Measurements from ENCODE around the gene TMEM121.
A peak's percentile ranks its signal among the peaks of the same experiment; 100 is the strongest.

The TMEM121 gene

GRCh38 chr14:105484069-105484996 is 42.0 kb upstream of the TMEM121 start:
- DNase-seq (ENCODE audit: low spot score in 2 of 2), result no peak
- Histone ChIP-seq H3K9me3 (no peaks in the 10 kb centered on the region), H3K27me3 (ENCODE audit: low read depth) (peaks cover 14% of the 10 kb centered on the region), H3K4me1 (peaks cover 20% of the 10 kb centered on the region), H3K36me3 (replicated peaks) (no peaks in the 10 kb centered on the region), H3K4me3 (no peak overlapping the region)
- in situ Hi-C loops (cut with MboI; ENCODE audit: low sequenced_read_pairs), result no loop called here

- in situ Hi-C loops (cut with MboI; ENCODE audit: low sequenced_read_pairs), result no loop called here
- DNase-seq (ENCODE audit: low spot score in 2 of 2), result no peak
- Histone ChIP-seq H3K27me3 (ENCODE audit: low read depth) (peaks cover 7% of the 10 kb centered on the region), H3K4me1 (peaks cover 23% of the 10 kb centered on the region), H3K36me3 (replicated peaks) (no peaks in the 10 kb centered on the region), H3K9me3 (no peaks in the 10 kb centered on the region), H3K4me3 (no peak overlapping the region)
These were observed 41.4 kb upstream of the TMEM121 start for GRCh38 chr14:105484997-105485393.

- H3K4me3 ChIP-seq, result no peak overlapping the region
- peaks cover 20% of the 10 kb centered on the region for H3K4me1 ChIP-seq
- no peaks in the 10 kb centered on the region for H3K36me3 ChIP-seq (replicated peaks)
- in situ Hi-C loops (cut with MboI; ENCODE audit: low sequenced_read_pairs), result no loop called here
- peak; percentile 42 to 78 for DNase-seq (ENCODE audit: low spot score in 2 of 2)
- H3K27me3 ChIP-seq (ENCODE audit: low read depth), result no peaks in the 10 kb centered on the region
- H3K9me3 ChIP-seq, result no peaks in the 10 kb centered on the region
These were observed 40.6 kb upstream of the TMEM121 start for GRCh38 chr14:105485739-105486162.

- peaks cover 14% of the 10 kb centered on the region for H3K4me1 ChIP-seq
- no peak within 1 kb of the TSS for H3K4me3 ChIP-seq
- DNase-seq (ENCODE audit: low spot score in 2 of 2), result no peak
- no peaks in the 10 kb centered on the region for H3K27me3 ChIP-seq (ENCODE audit: low read depth)
- H3K9me3 ChIP-seq, result no peaks in the 10 kb centered on the region
- H3K36me3 ChIP-seq (replicated peaks), result no peaks in the 10 kb centered on the region; the same call in 1 of the 2 replicates
- in situ Hi-C loops (cut with MboI; ENCODE audit: low sequenced_read_pairs), result no loop called here
These were observed 40.0 kb upstream of the TMEM121 start, which contains the start of gene CRIP1 for GRCh38 chr14:105486163-105486973. CRIP1 (plus strand) TSS chr14:105486886; CDS start chr14:105487260, 374 bp downstream.

- no peak for DNase-seq (ENCODE audit: low spot score in 2 of 2)
- Histone ChIP-seq H3K4me3 (no peak overlapping the region), H3K36me3 (replicated peaks) (peaks cover 2% of the 10 kb centered on the region; the same call in 1 of the 2 replicates), H3K4me1 (peaks cover 10% of the 10 kb centered on the region), H3K27me3 (ENCODE audit: low read depth) (no peaks in the 10 kb centered on the region), H3K9me3 (no peaks in the 10 kb centered on the region)
- in situ Hi-C loops (cut with MboI; ENCODE audit: low sequenced_read_pairs), result no loop called here
These were observed 39.4 kb upstream of the TMEM121 start for GRCh38 chr14:105486974-105487448.

GRCh38 chr14:105487449-105487985 is 38.9 kb upstream of the TMEM121 start:
- no peak for DNase-seq (ENCODE audit: low spot score in 2 of 2)
- Histone ChIP-seq H3K4me3 (no peak overlapping the region), H3K9me3 (no peaks in the 10 kb centered on the region), H3K27me3 (ENCODE audit: low read depth) (no peaks in the 10 kb centered on the region), H3K4me1 (peaks cover 6% of the 10 kb centered on the region), H3K36me3 (replicated peaks) (peaks cover 7% of the 10 kb centered on the region; the same call in 1 of the 2 replicates)
- in situ Hi-C loops (cut with MboI; ENCODE audit: low sequenced_read_pairs), result no loop called here

GRCh38 chr14:105487986-105488777 is 38.2 kb upstream of the TMEM121 start:
- in situ Hi-C loops (cut with MboI; ENCODE audit: low sequenced_read_pairs), result no loop called here
- peaks cover 7% of the 10 kb centered on the region; the same call in 1 of the 2 replicates for H3K36me3 ChIP-seq (replicated peaks)
- peaks cover 6% of the 10 kb centered on the region for H3K4me1 ChIP-seq
- H3K9me3 ChIP-seq, result no peaks in the 10 kb centered on the region
- no peak overlapping the region for H3K4me3 ChIP-seq
- DNase-seq (ENCODE audit: low spot score in 2 of 2), result no peak
- H3K27me3 ChIP-seq (ENCODE audit: low read depth), result no peaks in the 10 kb centered on the region

- Histone ChIP-seq H3K4me1 (peaks cover 6% of the 10 kb centered on the region), H3K4me3 (peak overlapping the region; percentile 54), H3K27me3 (ENCODE audit: low read depth) (no peaks in the 10 kb centered on the region), H3K9me3 (no peaks in the 10 kb centered on the region), H3K36me3 (replicated peaks) (peaks cover 7% of the 10 kb centered on the region; the same call in 1 of the 2 replicates)
- DNase-seq (ENCODE audit: low spot score in 2 of 2), result no peak
- in situ Hi-C loops (cut with MboI; ENCODE audit: low sequenced_read_pairs), result no loop called here
These were observed 37.4 kb upstream of the TMEM121 start for GRCh38 chr14:105488781-105489541.

GRCh38 chr14:105489542-105490266 is 36.7 kb upstream of the TMEM121 start:
- H3K4me1 ChIP-seq, result peaks cover 6% of the 10 kb centered on the region
- H3K27me3 ChIP-seq (ENCODE audit: low read depth), result no peaks in the 10 kb centered on the region
- DNase-seq (ENCODE audit: low spot score in 2 of 2), result peak; percentile 87 to 93
- H3K4me3 ChIP-seq, result peak overlapping the region; percentile 54
- peaks cover 12% of the 10 kb centered on the region; the same call in 1 of the 2 replicates for H3K36me3 ChIP-seq (replicated peaks)
- in situ Hi-C loops (cut with MboI; ENCODE audit: low sequenced_read_pairs), result no loop called here
- no peaks in the 10 kb centered on the region for H3K9me3 ChIP-seq

- DNase-seq (ENCODE audit: low spot score in 2 of 2), result no peak
- Histone ChIP-seq H3K4me3 (peak overlapping the region; percentile 54), H3K4me1 (peaks cover 6% of the 10 kb centered on the region), H3K27me3 (ENCODE audit: low read depth) (no peaks in the 10 kb centered on the region), H3K36me3 (replicated peaks) (peaks cover 12% of the 10 kb centered on the region; the same call in 1 of the 2 replicates), H3K9me3 (no peaks in the 10 kb centered on the region)
- in situ Hi-C loops (cut with MboI; ENCODE audit: low sequenced_read_pairs), result no loop called here
These were observed 36.2 kb upstream of the TMEM121 start for GRCh38 chr14:105490267-105490571.

- Histone ChIP-seq H3K27me3 (ENCODE audit: low read depth) (no peaks in the 10 kb centered on the region), H3K4me1 (peaks cover 6% of the 10 kb centered on the region), H3K4me3 (peak within 1 kb of the TSS; percentile 66), H3K36me3 (replicated peaks) (peaks cover 12% of the 10 kb centered on the region; the same call in 1 of the 2 replicates), H3K9me3 (no peaks in the 10 kb centered on the region)
- DNase-seq (ENCODE audit: low spot score in 2 of 2), result peak; percentile 99
- in situ Hi-C loops (cut with MboI; ENCODE audit: low sequenced_read_pairs), result no loop called here
These were observed 35.6 kb upstream of the TMEM121 start, which contains the start of gene TEDC1 for GRCh38 chr14:105490572-105491365. TEDC1 (plus strand) TSS chr14:105491246; CDS start chr14:105491376, 130 bp downstream.
